K562 (cell line): Measurements from ENCODE around the gene NHLH1. TPM values are rescaled to one million over a fixed set of nuclear protein-coding genes. Genes with fewer than 3 reads are reported as not detected.
A peak's percentile ranks its signal among the peaks of the same experiment; 100 is the strongest.

Source experiments
- CGGBP1 ChIP-seq: fragments of 250-450 bp; sonication (Bioruptor Pico); IDR thresholded peaks from 2 replicates; pipeline ENCODE4 v1.9.0; 2021; ENCODE audit warnings: mild to moderate bottlenecking
- CREM ChIP-seq: IDR thresholded peaks from 2 replicates; pipeline ENCODE4 v1.6.1; 2014; ENCODE audit warnings: antibody characterized with exemption, low read depth
- FOS ChIP-seq: IDR thresholded peaks from 3 replicates; pipeline ENCODE4 v1.6.1; 2011; ENCODE audit not compliant: insufficient read length; ENCODE audit errors: extremely low read depth
- PHF20 ChIP-seq: fragments of 450-650 bp; IDR thresholded peaks from 2 replicates; pipeline ENCODE4 v1.6.1; 2018; ENCODE audit not compliant: partially characterized antibody
- POLR2AphosphoS5 ChIP-seq: IDR thresholded peaks from 2 replicates; pipeline ENCODE4 v1.6.1; 2011; ENCODE audit warnings: mild to moderate bottlenecking, low read depth, low read length, moderate library complexity; ENCODE audit not compliant: control insufficient read depth, insufficient read depth
- POLR2G ChIP-seq: fragments of 200-400 bp; formaldehyde crosslinking; IDR thresholded peaks from 2 replicates; pipeline ENCODE4 v1.6.1; 2017; ENCODE audit warnings: low read depth, mild to moderate bottlenecking, antibody characterized with exemption, low read length, moderate library complexity
- RB1 ChIP-seq: fragments of 450-650 bp; IDR thresholded peaks from 2 replicates; pipeline ENCODE4 v1.6.1; 2017; ENCODE audit warnings: low read depth, mild to moderate bottlenecking
- ZBTB11 ChIP-seq, 3 experiments: fragments of 200-800 bp in 1 of 3; fragments of 250-450 bp in 1 of 3; fragments of 450-650 bp in 1 of 3; sonication (Bioruptor Pico) in 1 of 3; sonication (Bioruptor generic) in 1 of 3; formaldehyde crosslinking in 1 of 3; IDR thresholded peaks; 2 replicates each; pipeline versions ENCODE4 v1.6.1 to v1.8.0; 2016 to 2022; ENCODE audit warnings: mild to moderate bottlenecking in 2 of 3, missing genetic modification characterization in 2 of 3, missing compliant biosample characterization in 1 of 3, moderate library complexity in 1 of 3
- ZBTB7A ChIP-seq: IDR thresholded peaks from 2 replicates; pipeline ENCODE4 v1.6.1; 2011; ENCODE audit warnings: low read depth, mild to moderate bottlenecking, low read length, moderate library complexity, borderline replicate concordance; ENCODE audit not compliant: control insufficient read depth
- ZNF143 ChIP-seq: sonication (generic); formaldehyde crosslinking; IDR thresholded peaks from 2 replicates; pipeline ENCODE4 v1.9.0; 2022; ENCODE audit warnings: mild to moderate bottlenecking, missing genetic modification reagents
- polyA plus RNA-seq, 8 experiments: library from polyadenylated mRNA; depleted of rRNA in 4 of 8; stranded (reverse) in 5 of 8; unstranded in 3 of 8; fragments of >200 nt; fragmentation: Nextera tagmentation in 2 of 8; fragmentation: Illumina TruSeq in 1 of 8; extraction: Ambion mirVana in 2 of 8; extraction: Trizol in 1 of 8; gene quantifications; 2 replicates each; pipeline versions ENCODE4 v1.2.1 to v1.2.3, GENCODE V29; 2011 to 2014; ENCODE audit warnings: inconsistent platforms in 1 of 8, missing spikeins in 1 of 8
- total RNA-seq, 7 experiments: library from RNA; depleted of rRNA in 6 of 7; stranded (reverse); fragments of >200 nt in 6 of 7; fragmentation: Illumina TruSeq in 2 of 7; extraction: Trizol in 2 of 7; gene quantifications; 2 replicates each; pipeline versions ENCODE4 v1.2.1 to v1.2.3, GENCODE V29; 2011 to 2021; ENCODE audit warnings: low replicate concordance in 1 of 7

The NHLH1 gene
- total and polyA plus RNA-seq, 9 of the 15 experiments (the other 6 are each of a cell fraction or from before 2014, with no cell fraction given): 0.09 to 1.3 (median 0.35) TPM; not detected in 1

GRCh38 chr1:160400223-160400645, 33.4 kb downstream of the NHLH1 start, which contains the start of gene VANGL2 (continued):
- no peak for TF ChIP-seq ZBTB11 (CRISPR knock-in tag; IDR thresholded peaks at IDR 0.05)
- TF ChIP-seq ZBTB7A: peak; percentile 6; the same call in 1 of the 2 replicates
- TF ChIP-seq ZNF143 (CRISPR knock-in tag): no peak
- peak; percentile 41; the same call in 1 of the 2 replicates for TF ChIP-seq CGGBP1 (CRISPR knock-in tag)
- TF ChIP-seq POLR2AphosphoS5: no peak
- peak; percentile 13 for TF ChIP-seq PHF20
- peak; percentile 61; the same call in 1 of the 2 replicates for TF ChIP-seq POLR2G
- TF ChIP-seq CREM: peak; percentile 75
- no peak for TF ChIP-seq FOS
- TF ChIP-seq RB1: peak; percentile 55; the same call in 1 of the 2 replicates
